ENCODE measurements around the gene ADH7. TPM values are rescaled to one million over a fixed set of nuclear protein-coding genes. Genes with fewer than 3 reads are reported as not detected.

Gene ADH7
- total and polyA plus RNA-seq, 11 donors = not detected

DNA sequence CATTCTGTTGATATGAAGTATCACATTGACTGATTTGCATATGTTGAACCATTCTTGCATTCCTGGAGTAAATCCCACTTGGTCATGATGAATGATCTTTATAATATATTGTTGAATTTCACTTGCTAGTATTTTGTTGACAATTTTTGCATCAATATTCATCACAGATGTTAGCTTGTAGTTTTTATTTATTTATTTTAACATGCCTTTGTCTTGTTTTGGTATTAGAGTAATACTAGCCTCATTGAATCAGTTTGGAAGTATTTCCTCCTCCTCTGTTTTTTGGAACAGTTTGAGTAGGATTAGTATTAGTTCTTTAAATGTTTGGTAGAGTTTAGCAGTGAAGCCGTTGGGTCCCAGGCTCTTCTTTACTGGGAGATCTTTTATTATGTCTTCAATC, 68.7 kb downstream of the ADH7 start:
- Histone ChIP-seq H3K27ac (no peak overlapping the region), H3K4me1 (peaks cover 0 to 16% (median 0%) of the 10 kb centered on the region in 12 donors), H3K27me3 (no peaks in the 10 kb centered on the region), H3K4me3 (no peak overlapping the region), H3K36me3 (no peaks in the 10 kb centered on the region), H3K9me3 (peaks cover 0 to 15% (median 2%) of the 10 kb centered on the region in 12 donors)
- TF ChIP-seq CTCF (IDR thresholded peaks at IDR 0.05) (no peak), POLR2A (IDR thresholded peaks at IDR 0.05) (no peak)
- intact Hi-C loops (cut with DNase I) = no loop called here
- WGBS, 4 donors = 38 to 94% (median 80%) methylated on average over 1 of the region's 1 CpG
- ATAC-seq (no peak), DNase-seq (no peak)

DNA sequence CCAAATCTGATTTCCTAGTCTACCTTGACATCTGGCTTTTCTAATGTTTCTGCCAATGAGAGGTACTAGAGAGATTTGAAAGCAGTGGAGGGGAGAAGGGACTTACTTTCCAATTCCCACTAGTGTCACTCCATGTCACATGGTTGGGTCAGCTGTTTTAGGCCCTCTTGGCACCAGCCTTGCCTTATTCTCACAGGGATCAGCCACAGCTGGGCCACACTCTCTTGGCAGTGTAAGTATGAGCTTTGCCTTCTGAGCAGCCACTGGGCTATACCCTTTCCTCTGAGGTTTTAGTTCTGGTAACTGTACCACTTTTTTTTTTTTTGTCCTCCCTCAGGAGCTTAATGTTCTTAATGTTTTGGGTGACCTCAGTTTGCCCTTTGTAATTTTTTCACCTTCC, 72.4 kb downstream of the ADH7 start:
- Histone ChIP-seq H3K4me3 (no peak overlapping the region), H3K27ac (peak overlapping the region in 6 of 12 donors; percentile 2 to 59 (median 42)), H3K4me1 (peaks cover 0 to 19% (median 0%) of the 10 kb centered on the region in 12 donors), H3K9me3 (peaks cover 0 to 15% (median 2%) of the 10 kb centered on the region in 12 donors), H3K27me3 (no peaks in the 10 kb centered on the region), H3K36me3 (no peaks in the 10 kb centered on the region)
- TF ChIP-seq CTCF (IDR thresholded peaks at IDR 0.05) (no peak), POLR2A (IDR thresholded peaks at IDR 0.05) (no peak)
- ATAC-seq (peak; percentile 15 to 69 (median 62)), DNase-seq (peak in 3 of 5 donors; percentile 30 to 40 (median 35))
- intact Hi-C loops (cut with DNase I) = no loop called here

Other genes starting within 250 kb of the ADH7 start
- gene ADH6, start 216.1 kb downstream of the ADH7 start, total RNA-seq = not detected
- gene ADH6, start 216.1 kb downstream of the ADH7 start, polyA plus RNA-seq = not detected
- 1 to 10 TPM in 1 of 9 donors, under 1 TPM in 1, not detected in 7; 0.25 to 1.9 TPM for gene ADH1A, start 144.4 kb downstream of the ADH7 start, total RNA-seq
- gene ADH1A, start 144.4 kb downstream of the ADH7 start, polyA plus RNA-seq = not detected
- 100 to 1,000 TPM in 3 of 9 donors, 10 to 100 TPM in 5, 1 to 10 TPM in 1; 9.3 to 304 (median 54.1) TPM for gene ADH1B, start 113.9 kb downstream of the ADH7 start, total RNA-seq
- 10 to 100 TPM; 21.3 to 39.2 TPM for gene ADH1B, start 113.9 kb downstream of the ADH7 start, polyA plus RNA-seq
- 10 to 100 TPM in 1 of 9 donors, 1 to 10 TPM in 8; 1.6 to 14.3 (median 2.8) TPM for gene ADH1C, start 82.6 kb downstream of the ADH7 start, total RNA-seq
- 1 to 10 TPM in 1 of 2 donors, under 1 TPM in 1; 0.64 to 2.8 TPM for gene ADH1C, start 82.6 kb downstream of the ADH7 start, polyA plus RNA-seq
- not detected for gene C4orf17, start 75.7 kb upstream of the ADH7 start, total RNA-seq
- gene C4orf17, start 75.7 kb upstream of the ADH7 start, polyA plus RNA-seq = not detected
- 1 to 10 TPM; 1.8 to 5.1 (median 4.1) TPM for gene TRMT10A, start 128.7 kb upstream of the ADH7 start, total RNA-seq
- gene TRMT10A, start 128.7 kb upstream of the ADH7 start, polyA plus RNA-seq = 1 to 10 TPM; 1.8 to 4.8 TPM
- gene MTTP, start 139.5 kb upstream of the ADH7 start, total RNA-seq = 1 to 10 TPM; 1.5 to 5.0 (median 2.8) TPM
- under 1 TPM; 0.44 to 0.91 TPM for gene MTTP, start 139.5 kb upstream of the ADH7 start, polyA plus RNA-seq
- 100 to 1,000 TPM in 1 of 9 donors, 10 to 100 TPM in 1, 1 to 10 TPM in 4, under 1 TPM in 3; 0.60 to 112 (median 1.6) TPM for gene C4orf54, start 222.5 kb upstream of the ADH7 start, total RNA-seq
- gene C4orf54, start 222.5 kb upstream of the ADH7 start, polyA plus RNA-seq = 10 to 100 TPM in 1 of 2 donors, 1 to 10 TPM in 1; 2.3 to 40.0 TPM

All from heart left ventricle (tissue), 16 donors.